Osteoblast (primary cell): ENCODE measurements around the gene CADPS. TPM values are rescaled to one million over a fixed set of nuclear protein-coding genes. Genes with fewer than 3 reads are reported as not detected.

ENCODE experiments used
- DNase-seq: peaks from one replicate; pipeline ENCODE4 v3.0.0; 2011; ENCODE audit warnings: low spot score, mixed read lengths; ENCODE audit not compliant: insufficient read length; ENCODE audit errors: missing footprints
- H2AFZ ChIP-seq: 2 replicates; pipeline ENCODE4 v1.6.0; 2011; ENCODE audit warnings: mild to moderate bottlenecking, low read length
- H3K27ac ChIP-seq: 2 replicates; pipeline ENCODE4 v1.5.1; 2011; ENCODE audit warnings: mild to moderate bottlenecking, low read depth, low read length, moderate library complexity
- H3K27me3 ChIP-seq: 2 replicates; pipeline ENCODE4 v1.6.0; 2012; ENCODE audit warnings: mild to moderate bottlenecking, control low read depth, inconsistent platforms, low read length, moderate library complexity; ENCODE audit not compliant: insufficient read depth
- H3K36me3 ChIP-seq: 2 replicates; pipeline ENCODE4 v1.5.1; 2011; ENCODE audit warnings: mild to moderate bottlenecking, low read length, control low read depth, moderate library complexity; ENCODE audit not compliant: insufficient read depth
- H3K4me1 ChIP-seq: 2 replicates; pipeline ENCODE4 v1.5.1; 2011; ENCODE audit warnings: mild to moderate bottlenecking, low read length, control low read depth, moderate library complexity; ENCODE audit not compliant: insufficient read depth
- H3K4me2 ChIP-seq: 2 replicates; pipeline ENCODE4 v1.6.0; 2011; ENCODE audit warnings: mild to moderate bottlenecking, low read length; ENCODE audit not compliant: insufficient read depth
- H3K4me3 ChIP-seq: fragments of 200-600 bp; sonication (generic); 3 replicates; pipeline ENCODE4 v1.5.1; 2012; ENCODE audit warnings: mild to moderate bottlenecking, low read length, inconsistent platforms; ENCODE audit not compliant: insufficient read depth
- H3K79me2 ChIP-seq: 2 replicates; pipeline ENCODE4 v1.6.0; 2012; ENCODE audit warnings: mild to moderate bottlenecking, low read length, control low read depth, inconsistent platforms; ENCODE audit not compliant: insufficient read depth
- H3K9me3 ChIP-seq: 2 replicates; pipeline ENCODE4 v1.5.1; 2011; ENCODE audit warnings: low read depth, low read length, control low read depth
- H4K20me1 ChIP-seq: 2 replicates; pipeline ENCODE4 v1.6.0; 2012; ENCODE audit warnings: mild to moderate bottlenecking, low read length, control low read depth; ENCODE audit not compliant: insufficient read depth
- CTCF ChIP-seq: IDR thresholded peaks from 2 replicates; pipeline ENCODE4 v1.5.1; 2011; ENCODE audit warnings: mild to moderate bottlenecking, low read depth, low read length, moderate library complexity; ENCODE audit errors: extremely low read depth
- total RNA-seq: library from RNA; depleted of rRNA; stranded (reverse); fragments of >200 nt; gene quantifications from 2 replicates; pipeline ENCODE4 v1.2.3, GENCODE V29; 2012

The CADPS gene
- total RNA-seq, 1 donor: not detected

DNA sequence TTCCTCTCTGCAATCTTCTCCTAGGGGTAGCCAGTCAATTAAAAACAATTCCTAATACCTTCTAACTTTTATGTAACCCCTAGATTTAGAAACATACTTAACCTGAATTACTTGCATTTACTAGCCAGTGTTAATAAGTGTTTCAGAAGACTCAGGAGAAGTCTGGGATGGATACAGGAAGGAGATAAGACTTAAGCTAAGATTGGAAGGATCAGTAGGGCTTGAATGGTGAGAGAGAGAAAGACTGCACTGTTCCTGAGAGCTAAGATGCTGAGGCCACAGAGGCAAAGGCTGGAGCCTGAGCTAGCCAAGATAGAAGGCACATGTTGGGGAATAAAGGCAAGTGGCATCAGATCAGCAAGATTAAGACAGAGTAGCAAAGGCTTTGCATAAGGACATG, 30.1 kb upstream of the CADPS start:
- Histone ChIP-seq H4K20me1 (no peaks in the 10 kb centered on the region), H3K36me3 (no peaks in the 10 kb centered on the region), H3K27ac (no peak overlapping the region), H3K4me1 (no peaks in the 10 kb centered on the region), H3K27me3 (no peaks in the 10 kb centered on the region), H3K9me3 (no peaks in the 10 kb centered on the region), H2AFZ (no peak overlapping the region), H3K4me3 (no peak overlapping the region), H3K79me2 (no peaks in the 10 kb centered on the region), H3K4me2 (no peak overlapping the region)
- no peak for DNase-seq
- TF ChIP-seq CTCF: no peak

- DNase-seq: no peak
- no peak for TF ChIP-seq CTCF
- H2AFZ ChIP-seq: no peak overlapping the region
- H3K27me3 ChIP-seq: no peaks in the 10 kb centered on the region
- no peak overlapping the region for H3K4me2 ChIP-seq
- no peak overlapping the region for H3K4me3 ChIP-seq
- H3K79me2 ChIP-seq: no peaks in the 10 kb centered on the region
- no peaks in the 10 kb centered on the region for H3K4me1 ChIP-seq
- H3K27ac ChIP-seq: no peak overlapping the region
- H4K20me1 ChIP-seq: no peaks in the 10 kb centered on the region
- H3K36me3 ChIP-seq: no peaks in the 10 kb centered on the region
- H3K9me3 ChIP-seq: no peaks in the 10 kb centered on the region
These were observed 23.6 kb upstream of the CADPS start for GRCh38 chr3:62898530-62899496.

- Histone ChIP-seq H3K4me2 (no peak overlapping the region), H3K9me3 (no peaks in the 10 kb centered on the region)
- no peak for TF ChIP-seq CTCF
These were observed 20.7 kb upstream of the CADPS start for GRCh38 chr3:62895901-62896300.

DNA sequence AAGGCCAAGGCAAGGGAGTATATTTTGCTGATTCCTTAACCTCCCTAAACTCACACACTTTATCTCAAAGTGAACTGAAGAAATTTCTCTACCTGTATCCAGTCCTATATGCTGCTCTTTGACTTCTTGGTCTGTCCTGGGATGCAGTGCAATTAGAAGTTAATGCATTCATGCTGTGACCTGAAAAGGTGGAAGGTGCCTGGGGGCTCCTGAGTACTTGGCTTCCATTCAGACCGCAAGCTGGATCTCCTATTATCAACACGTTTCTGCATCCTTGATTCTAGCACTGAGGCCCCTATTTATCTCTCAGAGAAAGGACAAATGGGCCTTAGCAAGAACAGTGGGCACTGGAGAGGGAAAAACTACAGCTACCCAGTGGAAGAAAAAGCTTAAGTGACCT, 17.7 kb upstream of the CADPS start:
- no peaks in the 10 kb centered on the region for H3K36me3 ChIP-seq
- H3K4me1 ChIP-seq: no peaks in the 10 kb centered on the region
- H3K4me2 ChIP-seq: no peak overlapping the region
- H3K9me3 ChIP-seq: no peaks in the 10 kb centered on the region
- TF ChIP-seq CTCF: no peak
- DNase-seq: no peak
- H2AFZ ChIP-seq: no peak overlapping the region
- H3K27me3 ChIP-seq: no peaks in the 10 kb centered on the region
- H3K27ac ChIP-seq: no peak overlapping the region
- H3K79me2 ChIP-seq: no peaks in the 10 kb centered on the region
- no peak overlapping the region for H3K4me3 ChIP-seq
- H4K20me1 ChIP-seq: no peaks in the 10 kb centered on the region

More at GRCh38 chr3:62895901-62896300, 20.7 kb upstream of the CADPS start:
- H4K20me1 ChIP-seq: no peaks in the 10 kb centered on the region
- no peaks in the 10 kb centered on the region for H3K79me2 ChIP-seq
- no peaks in the 10 kb centered on the region for H3K4me1 ChIP-seq
- H3K36me3 ChIP-seq: no peaks in the 10 kb centered on the region
- H3K27ac ChIP-seq: no peak overlapping the region
- H3K4me3 ChIP-seq: no peak overlapping the region
- no peak overlapping the region for H2AFZ ChIP-seq
- no peak for DNase-seq
- H3K27me3 ChIP-seq: no peaks in the 10 kb centered on the region
